ENCODE results near the gene DNAJB13. TPM values are rescaled to one million over a fixed set of nuclear protein-coding genes. Genes with fewer than 3 reads are reported as not detected.
A peak's percentile ranks its signal among the peaks of the same experiment; 100 is the strongest.

Gene DNAJB13
- total and polyA plus RNA-seq, 12 donors = 0.14 to 0.65 (median 0.34) TPM; not detected in 4

- intact Hi-C loops (cut with DNase I) = no loop called here
- Histone ChIP-seq H3K4me3 (no peak overlapping the region), H3K9me3 (replicated peaks in 1 of 3) (no peaks in the 10 kb centered on the region), H3K27me3 (no peaks in the 10 kb centered on the region), H3K27ac (no peak overlapping the region), H3K36me3 (replicated peaks in 1 of 2) (no peaks in the 10 kb centered on the region), H3K4me1 (replicated peaks in 1 of 2) (no peaks in the 10 kb centered on the region)
- no peak for DNase-seq
- 85 to 94% (median 91%) methylated on average over 6 of the region's 6 CpGs for WGBS, 4 donors
- no peak for TF ChIP-seq POLR2A (IDR thresholded peaks at IDR 0.05)
- TF ChIP-seq, protein P1, sequence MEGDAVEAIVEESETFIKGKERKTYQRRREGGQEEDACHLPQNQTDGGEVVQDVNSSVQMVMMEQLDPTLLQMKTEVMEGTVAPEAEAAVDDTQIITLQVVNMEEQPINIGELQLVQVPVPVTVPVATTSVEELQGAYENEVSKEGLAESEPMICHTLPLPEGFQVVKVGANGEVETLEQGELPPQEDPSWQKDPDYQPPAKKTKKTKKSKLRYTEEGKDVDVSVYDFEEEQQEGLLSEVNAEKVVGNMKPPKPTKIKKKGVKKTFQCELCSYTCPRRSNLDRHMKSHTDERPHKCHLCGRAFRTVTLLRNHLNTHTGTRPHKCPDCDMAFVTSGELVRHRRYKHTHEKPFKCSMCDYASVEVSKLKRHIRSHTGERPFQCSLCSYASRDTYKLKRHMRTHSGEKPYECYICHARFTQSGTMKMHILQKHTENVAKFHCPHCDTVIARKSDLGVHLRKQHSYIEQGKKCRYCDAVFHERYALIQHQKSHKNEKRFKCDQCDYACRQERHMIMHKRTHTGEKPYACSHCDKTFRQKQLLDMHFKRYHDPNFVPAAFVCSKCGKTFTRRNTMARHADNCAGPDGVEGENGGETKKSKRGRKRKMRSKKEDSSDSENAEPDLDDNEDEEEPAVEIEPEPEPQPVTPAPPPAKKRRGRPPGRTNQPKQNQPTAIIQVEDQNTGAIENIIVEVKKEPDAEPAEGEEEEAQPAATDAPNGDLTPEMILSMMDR (IDR thresholded peaks at IDR 0.05) = peak in 2 of 6 experiments; percentile 11 to 22
These were observed 38.3 kb downstream of the DNAJB13 start for GRCh38 chr11:73989156-73989555.

- no peaks in the 10 kb centered on the region for H3K27me3 ChIP-seq
- DNase-seq = no peak
- 76 to 89% (median 78%) methylated on average over 2 of the region's 2 CpGs for WGBS, 4 donors
These were observed 39.9 kb downstream of the DNAJB13 start for GRCh38 chr11:73990730-73991129.

DNA sequence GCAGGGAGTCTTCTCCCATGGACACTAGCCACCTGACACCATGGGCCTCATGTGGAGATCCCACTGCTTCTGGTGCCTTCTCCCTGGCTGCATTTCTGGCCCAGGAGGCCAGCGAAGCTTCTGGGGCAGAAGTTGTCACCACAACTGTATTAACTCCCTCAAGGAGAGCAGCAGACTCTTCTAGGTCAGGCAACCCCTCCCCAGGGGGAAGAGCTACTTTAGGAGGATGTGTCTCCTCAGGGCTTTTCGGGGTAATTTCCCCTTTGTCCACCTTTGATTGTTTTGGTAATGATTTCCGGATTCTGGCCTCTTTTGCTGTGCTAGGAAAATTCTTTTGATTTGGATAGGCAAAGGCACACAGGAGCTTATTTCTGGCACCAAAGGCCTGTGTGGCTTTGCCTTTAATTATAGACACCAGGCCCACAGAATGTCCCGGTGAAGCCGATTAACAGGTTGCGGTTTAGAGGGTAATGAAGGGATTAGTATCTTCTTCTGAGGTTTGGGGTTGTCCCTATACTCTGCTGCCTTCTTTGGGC lies 40.7 kb downstream of the DNAJB13 start:
- intact Hi-C loops (cut with DNase I) = no loop called here
- Histone ChIP-seq H3K27me3 (no peaks in the 10 kb centered on the region), H3K9me3 (replicated peaks in 1 of 3) (no peaks in the 10 kb centered on the region), H3K27ac (no peak overlapping the region), H3K36me3 (replicated peaks in 1 of 2) (no peaks in the 10 kb centered on the region), H3K4me1 (replicated peaks in 1 of 2) (no peaks in the 10 kb centered on the region), H3K4me3 (no peak overlapping the region)
- WGBS, 4 donors = 80 to 89% (median 85%) methylated on average over 6 of the region's 6 CpGs
- no peak for TF ChIP-seq POLR2A (IDR thresholded peaks at IDR 0.05)
- TF ChIP-seq, protein P1 (IDR thresholded peaks at IDR 0.05) = no peak
- DNase-seq = no peak

More at GRCh38 chr11:73990730-73991129, 39.9 kb downstream of the DNAJB13 start:
- intact Hi-C loops (cut with DNase I) = no loop called here
- Histone ChIP-seq H3K36me3 (replicated peaks in 1 of 2) (no peaks in the 10 kb centered on the region), H3K9me3 (replicated peaks in 1 of 3) (no peaks in the 10 kb centered on the region), H3K27ac (no peak overlapping the region), H3K4me1 (replicated peaks in 1 of 2) (no peaks in the 10 kb centered on the region), H3K4me3 (no peak overlapping the region)
- no peak for TF ChIP-seq POLR2A (IDR thresholded peaks at IDR 0.05)
- TF ChIP-seq, protein P1 (IDR thresholded peaks at IDR 0.05) = no peak

GRCh38 chr11:73995247-73995646 lies 44.4 kb downstream of the DNAJB13 start:
- intact Hi-C loops (cut with DNase I) = no loop called here
- Histone ChIP-seq H3K27me3 (no peaks in the 10 kb centered on the region), H3K4me1 (replicated peaks in 1 of 2) (no peaks in the 10 kb centered on the region), H3K4me3 (no peak overlapping the region), H3K27ac (no peak overlapping the region), H3K9me3 (replicated peaks in 1 of 3) (no peaks in the 10 kb centered on the region), H3K36me3 (replicated peaks in 1 of 2) (no peaks in the 10 kb centered on the region)
- no peak for DNase-seq
- TF ChIP-seq, protein P1 (IDR thresholded peaks at IDR 0.05) = no peak
- TF ChIP-seq POLR2A (IDR thresholded peaks at IDR 0.05) = no peak
- 73 to 89% (median 85%) methylated on average over 2 of the region's 2 CpGs for WGBS, 4 donors

Measured in adrenal gland (tissue), 12 donors.